HG03520 (cell line): ENCODE data around the gene SH3PXD2B.
"Not testable (repeated sequence)": the region's sequence is repeated elsewhere in the genome, so short reads cannot be mapped to it uniquely, and the experiment has no call there.

Experiments
- ATAC-seq: cut with Tn5 transposase; IDR thresholded peaks from one replicate; pipeline ENCODE4 v1.9.1; 2021; ENCODE audit warnings: mild to moderate bottlenecking, moderate library complexity; ENCODE audit not compliant: unreplicated experiment

SH3PXD2B gene

DNA sequence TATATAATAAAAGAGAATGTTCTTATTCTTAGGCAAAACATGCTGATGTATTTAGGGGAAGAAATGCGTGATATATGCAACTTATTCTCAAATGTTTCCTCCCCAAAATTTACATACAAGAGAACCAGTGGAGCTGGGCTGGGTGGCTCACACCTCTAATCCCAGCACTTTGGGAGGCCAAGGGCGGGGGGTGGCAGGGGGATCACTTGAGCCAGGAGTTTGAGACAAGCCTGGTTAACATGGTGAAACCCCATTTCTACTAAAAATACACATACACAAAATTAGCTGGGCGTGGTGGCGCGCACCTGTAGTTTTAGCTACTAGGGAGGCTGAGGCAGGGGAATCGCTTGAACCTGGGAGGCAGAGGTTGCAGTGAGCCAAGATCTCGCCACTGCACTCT, 143.3 kb downstream of the SH3PXD2B start:
- ATAC-seq: no peak

GRCh38 chr5:172305380-172305779, 148.9 kb downstream of the SH3PXD2B start:
- no peak for ATAC-seq

- no peak for ATAC-seq
These were observed 150.6 kb downstream of the SH3PXD2B start for GRCh38 chr5:172303572-172304335.

GRCh38 chr5:172303162-172303561, 151.2 kb downstream of the SH3PXD2B start:
- no peak for ATAC-seq

- no peak for ATAC-seq
These were observed 152.1 kb downstream of the SH3PXD2B start for GRCh38 chr5:172302047-172302710.

DNA sequence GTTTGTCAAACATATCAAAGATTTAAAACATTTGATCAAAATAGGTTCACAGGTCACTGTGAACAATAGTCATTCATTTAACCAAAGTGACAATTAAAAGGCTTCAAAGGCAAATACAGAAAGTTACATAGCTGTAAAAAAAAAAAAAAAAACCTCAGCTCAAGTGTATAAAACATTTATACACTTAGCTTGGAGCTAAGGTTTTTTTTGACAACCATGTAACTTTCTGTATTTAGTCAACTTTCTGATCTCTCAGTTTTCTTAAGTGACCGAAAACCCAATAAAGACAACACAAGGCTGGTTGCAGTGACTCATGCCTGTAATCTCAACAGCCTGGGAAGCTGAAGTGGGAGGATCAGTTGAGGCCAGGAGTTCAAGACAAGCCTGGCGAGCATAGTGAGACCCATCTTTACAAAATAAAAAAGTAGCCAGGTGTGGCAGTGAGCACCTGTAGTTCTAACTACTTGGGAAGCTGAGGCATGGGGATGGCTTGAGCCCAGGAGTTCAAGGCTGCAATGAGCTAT, 154.3 kb downstream of the SH3PXD2B start:
- no peak for ATAC-seq

GRCh38 chr5:172294831-172295230, 159.5 kb downstream of the SH3PXD2B start:
- no peak for ATAC-seq

DNA sequence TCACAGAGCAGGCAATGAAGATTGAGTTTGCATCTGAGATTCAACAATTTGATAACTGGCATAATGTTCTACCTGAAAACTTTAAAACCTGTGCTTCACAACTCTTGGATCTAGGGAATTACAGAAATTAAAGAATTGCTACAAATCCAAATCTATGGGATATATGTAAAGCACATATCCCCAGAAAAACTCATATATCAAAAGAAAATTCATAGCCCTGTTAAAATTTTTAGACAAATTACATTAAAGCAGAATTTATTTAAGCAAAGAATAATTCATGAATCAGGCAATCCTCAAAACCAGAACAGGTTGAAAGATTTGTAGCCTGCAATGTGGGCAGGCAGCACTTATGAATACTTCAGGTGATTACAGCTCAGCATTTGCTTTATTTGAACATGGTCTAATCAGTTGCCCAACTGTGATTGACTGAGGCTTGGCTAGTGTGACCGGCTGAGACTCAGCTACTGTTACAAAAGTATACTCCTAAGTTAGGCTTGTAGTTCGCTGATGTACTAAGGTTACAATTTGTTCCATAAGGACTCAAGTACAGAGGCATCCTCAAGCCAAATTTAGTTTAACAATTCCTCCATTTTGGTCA, 160.5 kb downstream of the SH3PXD2B start:
- no peak for ATAC-seq

- ATAC-seq: no peak
These were observed 161.1 kb downstream of the SH3PXD2B start for GRCh38 chr5:172293054-172293744.

DNA sequence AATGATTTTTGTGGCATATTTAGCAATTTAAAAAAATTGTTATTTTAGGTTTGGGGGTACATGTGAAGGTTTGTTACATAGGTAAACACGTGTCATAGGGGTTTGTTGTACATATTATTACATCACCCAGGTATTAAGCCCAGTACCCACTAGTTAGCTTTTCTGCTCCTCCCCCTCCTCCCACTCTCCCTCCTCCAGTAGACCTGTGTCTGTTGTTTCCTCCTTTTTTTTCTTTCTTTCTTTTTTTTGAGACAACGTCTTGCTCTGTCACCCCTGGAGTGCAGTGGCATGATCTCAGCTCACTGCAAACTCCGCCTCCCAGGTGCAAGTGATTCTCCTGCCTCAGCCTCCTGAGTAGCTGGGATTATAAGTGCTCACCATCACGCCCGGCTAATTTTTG, 162.5 kb downstream of the SH3PXD2B start:
- not testable (repeated sequence) for ATAC-seq

GRCh38 chr5:172288465-172288864, 165.9 kb downstream of the SH3PXD2B start:
- no peak for ATAC-seq

GRCh38 chr5:172287140-172287539, 167.2 kb downstream of the SH3PXD2B start:
- not testable (repeated sequence) for ATAC-seq

DNA sequence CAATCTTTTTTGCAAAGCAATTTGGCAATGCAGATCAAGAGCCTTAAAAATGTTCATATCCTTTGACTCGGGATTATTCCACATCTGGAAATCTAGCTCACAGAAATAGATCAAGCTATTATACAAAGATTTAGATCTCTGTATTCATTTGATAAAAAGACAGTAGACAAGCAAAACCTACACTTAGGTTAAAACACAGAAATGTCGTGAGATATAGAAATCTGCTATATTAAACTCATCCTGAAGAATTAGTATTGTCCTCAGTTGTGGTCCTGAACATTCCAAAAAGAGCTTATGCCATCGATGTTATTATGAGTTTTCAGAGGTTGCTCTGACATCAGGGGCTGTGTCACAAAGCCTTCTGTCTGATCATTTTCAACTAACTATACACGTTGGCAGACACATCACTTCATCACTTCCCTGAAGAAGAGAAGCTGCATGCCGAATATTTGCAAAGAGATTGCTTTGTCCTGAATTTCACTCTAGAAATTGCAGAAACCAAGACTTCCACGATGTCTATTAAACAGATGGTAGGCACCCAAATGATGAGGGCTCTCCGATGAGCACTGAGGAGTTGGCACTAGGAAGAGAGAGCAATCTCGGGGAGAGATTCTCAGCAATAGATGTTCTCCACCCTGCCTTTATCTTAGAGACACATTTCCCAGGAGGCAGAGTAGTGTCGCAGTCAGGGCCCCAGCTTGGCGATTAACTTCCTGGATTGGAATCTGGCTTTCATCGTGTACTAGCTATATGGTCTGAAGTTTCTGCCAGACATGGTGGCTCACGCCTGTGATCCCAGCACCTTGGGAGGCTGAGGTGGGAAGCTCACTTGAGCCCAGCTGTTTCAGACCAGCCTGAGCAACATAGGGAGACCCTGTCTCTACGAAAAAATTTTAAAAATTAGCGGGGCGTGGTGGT, 168.8 kb downstream of the SH3PXD2B start:
- ATAC-seq: no peak

- ATAC-seq: no peak
These were observed 169.7 kb downstream of the SH3PXD2B start for GRCh38 chr5:172284611-172284980.

GRCh38 chr5:172283862-172284610, 170.3 kb downstream of the SH3PXD2B start:
- peak; percentile 73 for ATAC-seq

DNA sequence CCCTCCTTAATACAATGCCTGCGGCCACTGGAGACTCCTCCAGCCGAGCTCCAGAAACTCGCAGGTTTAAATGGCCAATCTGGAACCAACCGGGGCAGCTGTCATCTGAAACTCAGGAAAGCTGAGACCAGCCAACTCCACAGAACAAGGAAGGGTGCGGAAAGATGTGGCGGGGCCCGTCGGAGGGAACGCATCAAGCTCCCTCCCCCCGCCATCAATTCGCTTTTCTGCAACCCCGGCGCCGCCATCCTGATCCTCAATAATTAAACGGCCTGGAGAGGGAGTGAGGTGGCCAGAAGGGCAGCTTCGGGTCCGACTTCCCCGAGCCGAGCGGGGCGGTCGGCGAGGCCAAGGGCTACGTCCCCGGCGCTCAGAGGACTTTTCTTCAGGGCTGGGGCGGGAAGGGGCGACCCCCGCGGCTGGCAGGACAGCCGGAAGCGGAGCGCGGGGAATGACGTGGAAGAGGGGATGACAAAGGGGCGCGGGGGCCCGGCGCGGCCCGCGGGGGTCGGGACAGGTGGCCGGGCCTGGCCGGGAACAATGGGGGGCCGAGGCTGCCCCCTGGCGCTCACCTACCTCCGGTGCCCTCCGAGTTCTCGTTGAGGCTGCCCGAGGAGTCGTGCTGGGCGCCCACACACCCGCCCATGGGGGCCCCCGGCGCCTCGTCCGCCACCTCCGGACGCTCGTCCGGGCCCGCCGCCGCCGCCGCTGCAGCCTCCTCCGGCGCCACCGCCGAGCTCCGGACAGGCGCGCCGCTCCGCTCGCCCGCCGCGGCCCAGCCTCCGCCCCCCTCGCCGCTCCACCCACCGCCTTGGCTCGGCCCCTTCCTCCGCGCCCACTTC, 171.1 kb downstream of the SH3PXD2B start, which contains the start of gene UBTD2:
TSS of gene UBTD2 (minus strand) at position 745 of the 842 bp plus-strand sequence. CDS start at position 646, 99 bp downstream.
- peak; percentile 85 for ATAC-seq

DNA sequence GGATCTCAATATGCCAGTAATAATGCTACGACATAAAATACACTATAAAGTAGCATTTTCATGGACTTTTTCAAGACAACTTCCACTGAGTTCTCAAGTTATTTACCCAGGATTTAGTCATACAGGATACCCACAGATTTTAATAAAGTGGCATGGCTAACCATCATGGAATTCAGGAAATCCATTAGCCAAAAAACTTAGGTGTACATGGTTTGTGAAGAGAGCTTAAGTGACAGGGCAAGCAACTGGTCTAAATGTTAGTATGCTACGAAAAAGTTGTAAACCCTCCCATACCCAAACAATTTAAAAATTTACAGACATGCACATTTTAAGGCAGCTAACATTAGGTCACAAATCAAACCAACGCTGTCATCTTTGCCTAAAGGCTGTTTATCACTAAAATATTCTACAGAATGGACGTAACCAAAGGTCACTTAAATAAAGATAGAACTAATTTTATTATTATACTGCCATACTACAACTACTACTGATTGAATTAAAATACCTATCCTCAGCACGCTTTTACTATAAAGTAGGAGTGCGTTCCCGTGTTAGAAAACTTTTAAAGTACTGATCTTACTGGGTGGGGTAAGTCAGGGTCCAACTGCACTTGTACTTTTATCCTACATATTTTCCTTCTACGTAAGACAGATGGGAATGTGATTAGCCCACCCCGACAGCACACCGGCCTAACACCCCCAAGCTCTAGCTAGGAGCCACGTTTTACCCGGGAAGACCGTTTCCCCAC, 171.9 kb downstream of the SH3PXD2B start:
- peak; percentile 2 for ATAC-seq

DNA sequence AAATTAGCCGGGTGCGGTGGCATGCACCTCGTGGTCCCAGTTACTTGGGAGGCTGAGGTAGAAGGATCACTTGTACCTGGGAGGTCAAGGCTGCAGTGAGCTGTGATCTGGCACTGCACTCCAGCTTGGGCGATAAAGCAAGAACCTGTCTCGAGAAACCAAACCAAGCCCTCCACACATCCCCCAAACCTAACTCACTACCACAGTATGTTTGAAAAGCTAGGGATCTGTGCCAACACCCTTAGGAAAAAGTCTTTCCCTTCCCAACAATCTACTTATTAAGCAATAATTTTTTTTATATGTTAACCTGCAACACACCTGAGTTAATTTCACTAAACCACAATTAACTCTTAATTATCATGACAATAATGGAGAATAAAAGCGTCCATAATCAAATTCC, 173.0 kb downstream of the SH3PXD2B start:
- ATAC-seq: no peak
